ENCODE data around the gene NRG3.

Gene NRG3

GRCh38 chr10:81882011-81882410, 7.0 kb downstream of the NRG3 start:
- H3K36me3 ChIP-seq (ENCODE audit: control insufficient read depth in 2 of 2, insufficient read depth in 1 of 2, low read length in 2 of 2): no peaks in the 10 kb centered on the region
- POLR2A ChIA-PET: no interaction called here
- H3K4me1 ChIP-seq (ENCODE audit: control insufficient read depth, insufficient read depth, low read length): peaks cover 16% of the 10 kb centered on the region
- H3K27ac ChIP-seq (ENCODE audit: extremely low read depth, low read depth, low read length): no peak overlapping the region
- TF ChIP-seq HOXC10 (CRISPR knock-in tag; IDR thresholded peaks at IDR 0.05) (no peak), ZNF707 (tag by site-specific recombination; IDR thresholded peaks at IDR 0.05) (no peak), ZFP69B (tag by site-specific recombination; IDR thresholded peaks at IDR 0.05) (no peak), ZNF544 (tag by site-specific recombination; IDR thresholded peaks at IDR 0.05) (no peak)
- CTCF ChIA-PET: no interaction called here
- no peaks in the 10 kb centered on the region for H3K9me3 ChIP-seq (ENCODE audit: control insufficient read depth, insufficient read depth, low read depth, low read length)
- no peak overlapping the region for H3K4me3 ChIP-seq (ENCODE audit: low read depth, low read length)

- POLR2A ChIA-PET: no interaction called here
These were observed 9.9 kb downstream of the NRG3 start for GRCh38 chr10:81884856-81885255.

GRCh38 chr10:81885491-81885890, 10.5 kb downstream of the NRG3 start:
- peaks cover 8% of the 10 kb centered on the region for H3K4me1 ChIP-seq (ENCODE audit: control insufficient read depth, insufficient read depth, low read length)
- no peaks in the 10 kb centered on the region for H3K36me3 ChIP-seq (ENCODE audit: control insufficient read depth in 2 of 2, insufficient read depth in 1 of 2, low read length in 2 of 2)
- POLR2A ChIA-PET: no interaction called here
- CTCF ChIA-PET: no interaction called here
- no peaks in the 10 kb centered on the region for H3K9me3 ChIP-seq (ENCODE audit: control insufficient read depth, insufficient read depth, low read depth, low read length)
- H3K27ac ChIP-seq (ENCODE audit: extremely low read depth, low read depth, low read length): no peak overlapping the region
- no peak overlapping the region for H3K4me3 ChIP-seq (ENCODE audit: low read depth, low read length)
- no peak for TF ChIP-seq SCRT2 (tag by site-specific recombination; IDR thresholded peaks at IDR 0.05)
- TF ChIP-seq ZNF202 (tag by site-specific recombination; IDR thresholded peaks at IDR 0.05; ENCODE audit: borderline replicate concordance): no peak
- TF ChIP-seq ZNF449 (tag by site-specific recombination; IDR thresholded peaks at IDR 0.05): no peak
- no peak for TF ChIP-seq ZSCAN5A (tag by site-specific recombination; IDR thresholded peaks at IDR 0.05)
- TF ChIP-seq ZNF701 (tag by site-specific recombination; IDR thresholded peaks at IDR 0.05): no peak
- TF ChIP-seq ZNF146 (tag by site-specific recombination; IDR thresholded peaks at IDR 0.05): no peak
- TF ChIP-seq HOXA7 (CRISPR knock-in tag; IDR thresholded peaks at IDR 0.05; ENCODE audit: borderline replicate concordance): no peak
- no peak for TF ChIP-seq ZNF600 (tag by site-specific recombination; IDR thresholded peaks at IDR 0.05)

More at GRCh38 chr10:81884856-81885255, 9.9 kb downstream of the NRG3 start:
- Histone ChIP-seq H3K36me3 (ENCODE audit: control insufficient read depth in 2 of 2, insufficient read depth in 1 of 2, low read length in 2 of 2) (no peaks in the 10 kb centered on the region), H3K9me3 (ENCODE audit: control insufficient read depth, insufficient read depth, low read depth, low read length) (no peaks in the 10 kb centered on the region), H3K4me1 (ENCODE audit: control insufficient read depth, insufficient read depth, low read length) (peaks cover 11% of the 10 kb centered on the region), H3K27ac (ENCODE audit: extremely low read depth, low read depth, low read length) (no peak overlapping the region), H3K4me3 (ENCODE audit: low read depth, low read length) (no peak overlapping the region)
- TF ChIP-seq ZBTB20 (tag by site-specific recombination; IDR thresholded peaks at IDR 0.05) (no peak), KLF16 (tag by site-specific recombination; IDR thresholded peaks at IDR 0.05) (no peak), YY1 (tag by site-specific recombination; IDR thresholded peaks at IDR 0.05) (no peak), ZFP69B (tag by site-specific recombination; IDR thresholded peaks at IDR 0.05) (no peak), WT1 (tag by site-specific recombination; IDR thresholded peaks at IDR 0.05) (no peak), ZBTB6 (tag by site-specific recombination; IDR thresholded peaks at IDR 0.05) (no peak), ZNF132 (tag by site-specific recombination; IDR thresholded peaks at IDR 0.05; ENCODE audit: borderline replicate concordance) (no peak), ZNF660 (tag by site-specific recombination; IDR thresholded peaks at IDR 0.05) (no peak), ZBTB11 (tag by site-specific recombination; conservative IDR thresholded peaks at IDR 0.05; ENCODE audit: low read depth) (no peak), ZNF138 (tag by site-specific recombination; IDR thresholded peaks at IDR 0.05; ENCODE audit: borderline replicate concordance) (no peak)
- CTCF ChIA-PET: interaction anchor here (0.5 kb wide), 1 partner anchor 264 kb away, joined by 4 read pairs; no protein-coding TSS in a partner anchor

Data from HEK293 (cell line).